ENCODE data around the gene PCBP3.

DNA sequence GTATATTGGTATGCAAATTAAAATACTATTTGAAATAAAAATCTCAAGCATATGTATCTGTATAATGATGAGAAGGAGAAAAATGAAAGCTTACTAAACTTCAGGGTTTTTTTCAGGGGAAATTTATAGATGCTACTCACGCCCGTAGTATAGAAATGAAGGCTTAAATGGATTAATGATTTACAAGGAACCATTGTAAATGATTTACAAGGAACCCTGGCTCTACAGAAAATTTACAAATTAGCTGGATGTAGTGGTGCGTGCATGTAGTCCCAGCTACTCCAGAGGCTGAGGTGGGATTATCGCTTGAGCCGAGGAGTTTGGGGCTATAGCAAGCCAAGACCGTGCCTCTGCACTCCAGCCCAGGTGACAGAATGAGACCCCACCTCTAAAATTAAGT, 150.5 kb downstream of the PCBP3 start:
- TF ChIP-seq, protein P1, sequence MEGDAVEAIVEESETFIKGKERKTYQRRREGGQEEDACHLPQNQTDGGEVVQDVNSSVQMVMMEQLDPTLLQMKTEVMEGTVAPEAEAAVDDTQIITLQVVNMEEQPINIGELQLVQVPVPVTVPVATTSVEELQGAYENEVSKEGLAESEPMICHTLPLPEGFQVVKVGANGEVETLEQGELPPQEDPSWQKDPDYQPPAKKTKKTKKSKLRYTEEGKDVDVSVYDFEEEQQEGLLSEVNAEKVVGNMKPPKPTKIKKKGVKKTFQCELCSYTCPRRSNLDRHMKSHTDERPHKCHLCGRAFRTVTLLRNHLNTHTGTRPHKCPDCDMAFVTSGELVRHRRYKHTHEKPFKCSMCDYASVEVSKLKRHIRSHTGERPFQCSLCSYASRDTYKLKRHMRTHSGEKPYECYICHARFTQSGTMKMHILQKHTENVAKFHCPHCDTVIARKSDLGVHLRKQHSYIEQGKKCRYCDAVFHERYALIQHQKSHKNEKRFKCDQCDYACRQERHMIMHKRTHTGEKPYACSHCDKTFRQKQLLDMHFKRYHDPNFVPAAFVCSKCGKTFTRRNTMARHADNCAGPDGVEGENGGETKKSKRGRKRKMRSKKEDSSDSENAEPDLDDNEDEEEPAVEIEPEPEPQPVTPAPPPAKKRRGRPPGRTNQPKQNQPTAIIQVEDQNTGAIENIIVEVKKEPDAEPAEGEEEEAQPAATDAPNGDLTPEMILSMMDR (IDR thresholded peaks at IDR 0.05 in 2 of 3, conservative IDR thresholded peaks at IDR 0.05 in 1 of 3; ENCODE audit: control insufficient read depth in 2 of 3, extremely low read depth in 1 of 3, insufficient read depth in 1 of 3, low read depth in 3 of 3, low read length in 3 of 3), result no peak
- TF ChIP-seq NFXL1 (IDR thresholded peaks at IDR 0.05; ENCODE audit: borderline replicate concordance) (no peak), EZH2 (IDR thresholded peaks at IDR 0.05; ENCODE audit: borderline replicate concordance, control insufficient read depth, low read depth, low read length) (no peak)

All from GM12878 (cell line).